HG03039 (cell line): ENCODE data around the gene RPS23.

Experiments
- ATAC-seq: cut with Tn5 transposase; IDR thresholded peaks from one replicate; pipeline ENCODE4 v1.9.1; 2021; ENCODE audit warnings: mild to moderate bottlenecking, moderate library complexity; ENCODE audit not compliant: unreplicated experiment

RPS23 gene

GRCh38 chr5:82277987-82278710 is at the start of gene RPS23:
TSS of gene RPS23 (minus strand) at chr5:82278354. CDS start at chr5:82278323, 31 bp downstream.
- peak; percentile 90 for ATAC-seq

- ATAC-seq = no peak
These were observed 49.8 kb upstream of the RPS23 start for GRCh38 chr5:82327941-82328340.

- ATAC-seq = no peak
These were observed 47.8 kb upstream of the RPS23 start for GRCh38 chr5:82325996-82326395.

GRCh38 chr5:82325155-82325554 is 47.0 kb upstream of the RPS23 start:
- ATAC-seq = no peak

- no peak for ATAC-seq
These were observed 42.8 kb upstream of the RPS23 start for GRCh38 chr5:82320966-82321365.

GRCh38 chr5:82319651-82320376 is 41.7 kb upstream of the RPS23 start:
- ATAC-seq = no peak

- ATAC-seq = no peak
These were observed 41.0 kb upstream of the RPS23 start for GRCh38 chr5:82319192-82319591.

GRCh38 chr5:82314964-82315758 is 37.0 kb upstream of the RPS23 start:
- ATAC-seq = no peak

- ATAC-seq = no peak
These were observed 34.9 kb upstream of the RPS23 start for GRCh38 chr5:82313016-82313415.

- no peak for ATAC-seq
These were observed 34.3 kb upstream of the RPS23 start for GRCh38 chr5:82312373-82312856.

GRCh38 chr5:82309091-82309531 is 31.0 kb upstream of the RPS23 start:
- no peak for ATAC-seq

- ATAC-seq = no peak
These were observed 30.3 kb upstream of the RPS23 start for GRCh38 chr5:82308416-82308815.

- ATAC-seq = no peak
These were observed 29.3 kb upstream of the RPS23 start for GRCh38 chr5:82307451-82307850.

GRCh38 chr5:82306151-82306550 is 28.0 kb upstream of the RPS23 start:
- ATAC-seq = no peak

- no peak for ATAC-seq
These were observed 23.0 kb upstream of the RPS23 start for GRCh38 chr5:82301190-82301589.

- ATAC-seq = no peak
These were observed 20.5 kb upstream of the RPS23 start for GRCh38 chr5:82298668-82299067.

GRCh38 chr5:82297711-82298110 is 19.6 kb upstream of the RPS23 start:
- no peak for ATAC-seq

- ATAC-seq = no peak
These were observed 18.8 kb upstream of the RPS23 start for GRCh38 chr5:82296929-82297328.

GRCh38 chr5:82295959-82296531 is 17.9 kb upstream of the RPS23 start:
- no peak for ATAC-seq

GRCh38 chr5:82295144-82295543 is 17.0 kb upstream of the RPS23 start:
- no peak for ATAC-seq

GRCh38 chr5:82291420-82291819 is 13.3 kb upstream of the RPS23 start:
- no peak for ATAC-seq
